ENCODE measurements around the gene CYFIP1. TPM values are rescaled to one million over a fixed set of nuclear protein-coding genes. Genes with fewer than 3 reads are reported as not detected.

CYFIP1 gene
- total and polyA plus RNA-seq, 4 donors, result 27.0 to 136 (median 86.7) TPM

- WGBS, 2 donors, result 94 to 96% methylated on average over 11 of the region's 11 CpGs
- Histone ChIP-seq H3K4me1 (ENCODE audit: control insufficient read depth in 5 of 5, insufficient read depth in 5 of 5, low read length in 5 of 5) (no peaks in the 10 kb centered on the region), H3K9ac (ENCODE audit: insufficient read depth in 1 of 2, low read length in 2 of 2) (no peak overlapping the region), H3K36me3 (ENCODE audit: control insufficient read depth in 4 of 4, insufficient read depth in 4 of 4, low read length in 4 of 4) (peaks cover 11 to 54% (median 28%) of the 10 kb centered on the region in 4 donors), H3K9me3 (ENCODE audit: control insufficient read depth in 4 of 4, insufficient read depth in 3 of 4, low read length in 3 of 4) (no peaks in the 10 kb centered on the region), H3K27ac (ENCODE audit: low read depth in 1 of 2, low read length in 1 of 2) (no peak overlapping the region), H3K27me3 (ENCODE audit: control insufficient read depth in 3 of 3, insufficient read depth in 3 of 3, low read length in 2 of 3) (no peaks in the 10 kb centered on the region), H3K4me3 (no peak overlapping the region)
- ATAC-seq (ENCODE audit: insufficient read depth, low FRiP score) (no peak), DNase-seq (no peak)
- no peak for TF ChIP-seq CTCF (IDR thresholded peaks at IDR 0.05; ENCODE audit: control extremely low read depth, extremely low read depth)
Measured at GRCh38 chr15:22902046-22902445, 78.1 kb downstream of the CYFIP1 start.

- 96 to 98% methylated on average over 10 of the region's 10 CpGs for WGBS, 2 donors
- no peak for DNase-seq
- Histone ChIP-seq H3K4me1 (ENCODE audit: control insufficient read depth in 5 of 5, insufficient read depth in 5 of 5, low read length in 5 of 5) (no peaks in the 10 kb centered on the region), H3K9ac (ENCODE audit: insufficient read depth in 1 of 2, low read length in 2 of 2) (no peak overlapping the region), H3K27ac (ENCODE audit: low read depth in 1 of 2, low read length in 1 of 2) (no peak overlapping the region), H3K4me3 (no peak overlapping the region), H3K27me3 (ENCODE audit: control insufficient read depth in 3 of 3, insufficient read depth in 3 of 3, low read length in 2 of 3) (no peaks in the 10 kb centered on the region), H3K9me3 (ENCODE audit: control insufficient read depth in 4 of 4, insufficient read depth in 3 of 4, low read length in 3 of 4) (no peaks in the 10 kb centered on the region), H3K36me3 (ENCODE audit: control insufficient read depth in 4 of 4, insufficient read depth in 4 of 4, low read length in 4 of 4) (peaks cover 16 to 45% (median 27%) of the 10 kb centered on the region in 4 donors)
- TF ChIP-seq CTCF (IDR thresholded peaks at IDR 0.05; ENCODE audit: control extremely low read depth, extremely low read depth), result no peak
- ATAC-seq (ENCODE audit: insufficient read depth, low FRiP score), result no peak
Measured at GRCh38 chr15:22895465-22896190, 84.5 kb downstream of the CYFIP1 start.

- no peak for DNase-seq
- Histone ChIP-seq H3K4me1 (ENCODE audit: control insufficient read depth in 5 of 5, insufficient read depth in 5 of 5, low read length in 5 of 5) (no peaks in the 10 kb centered on the region), H3K27me3 (ENCODE audit: control insufficient read depth in 3 of 3, insufficient read depth in 3 of 3, low read length in 2 of 3) (no peaks in the 10 kb centered on the region), H3K36me3 (ENCODE audit: control insufficient read depth in 4 of 4, insufficient read depth in 4 of 4, low read length in 4 of 4) (peaks cover 16 to 38% (median 26%) of the 10 kb centered on the region in 4 donors), H3K27ac (ENCODE audit: low read depth in 1 of 2, low read length in 1 of 2) (no peak overlapping the region), H3K9ac (ENCODE audit: insufficient read depth in 1 of 2, low read length in 2 of 2) (no peak overlapping the region), H3K4me3 (no peak overlapping the region), H3K9me3 (ENCODE audit: control insufficient read depth in 4 of 4, insufficient read depth in 3 of 4, low read length in 3 of 4) (no peaks in the 10 kb centered on the region)
- no peak for ATAC-seq (ENCODE audit: insufficient read depth, low FRiP score)
- WGBS, 2 donors, result 94 to 96% methylated on average over 13 of the region's 13 CpGs
- TF ChIP-seq CTCF (IDR thresholded peaks at IDR 0.05; ENCODE audit: control extremely low read depth, extremely low read depth), result no peak
Measured at GRCh38 chr15:22893881-22894280, 86.3 kb downstream of the CYFIP1 start.
